Parathyroid adenoma (tissue), 2 donors: ENCODE measurements around the gene ENOPH1.
"Not testable (repeated sequence)": the region's sequence is repeated elsewhere in the genome, so short reads cannot be mapped to it uniquely, and the experiment has no call there.

Experiments
- H2AFZ ChIP-seq: fragments of 300-600 bp; sonication (generic); one replicate; pipeline ENCODE4 v1.7.0; 2017; ENCODE audit warnings: antibody characterized with exemption, mild to moderate bottlenecking
- H3K27ac ChIP-seq: fragments of 300-600 bp; sonication (generic); one replicate; pipeline ENCODE4 v1.7.0; 2017
- H3K27me3 ChIP-seq: fragments of 300-600 bp; sonication (generic); one replicate; pipeline ENCODE4 v1.7.0; 2017; ENCODE audit warnings: low read length; ENCODE audit not compliant: control insufficient read depth, insufficient read depth
- H3K36me3 ChIP-seq: fragments of 300-600 bp; sonication (generic); one replicate; pipeline ENCODE4 v1.7.0; 2017; ENCODE audit warnings: low read length; ENCODE audit not compliant: control insufficient read depth, insufficient read depth
- H3K4me1 ChIP-seq: fragments of 300-600 bp; sonication (generic); one replicate; pipeline ENCODE4 v1.7.0; 2017; ENCODE audit warnings: control low read depth
- H3K4me2 ChIP-seq: fragments of 300-600 bp; sonication (generic); one replicate; pipeline ENCODE4 v1.7.0; 2017; ENCODE audit warnings: low read length
- H3K4me3 ChIP-seq: fragments of 300-600 bp; sonication (generic); one replicate; pipeline ENCODE4 v1.7.0; 2017; ENCODE audit warnings: low read depth, low read length
- H3K79me2 ChIP-seq: fragments of 300-600 bp; sonication (generic); one replicate; pipeline ENCODE4 v1.7.0; 2017; ENCODE audit warnings: control low read depth
- H3K9ac ChIP-seq: fragments of 300-600 bp; sonication (generic); one replicate; pipeline ENCODE4 v1.7.0; 2017; ENCODE audit warnings: mild to moderate bottlenecking
- H3K9me3 ChIP-seq: fragments of 300-600 bp; sonication (generic); one replicate; pipeline ENCODE4 v1.7.0; 2017; ENCODE audit warnings: low read length; ENCODE audit not compliant: control insufficient read depth
- TF ChIP-seq, protein P1 (sequence below): fragments of 300-600 bp; sonication (generic); IDR thresholded peaks from one replicate; pipeline ENCODE4 v1.7.0; 2017; ENCODE audit warnings: antibody characterized with exemption, mild to moderate bottlenecking
- donor health status: primary hyperparathyroidism.

Gene ENOPH1

DNA sequence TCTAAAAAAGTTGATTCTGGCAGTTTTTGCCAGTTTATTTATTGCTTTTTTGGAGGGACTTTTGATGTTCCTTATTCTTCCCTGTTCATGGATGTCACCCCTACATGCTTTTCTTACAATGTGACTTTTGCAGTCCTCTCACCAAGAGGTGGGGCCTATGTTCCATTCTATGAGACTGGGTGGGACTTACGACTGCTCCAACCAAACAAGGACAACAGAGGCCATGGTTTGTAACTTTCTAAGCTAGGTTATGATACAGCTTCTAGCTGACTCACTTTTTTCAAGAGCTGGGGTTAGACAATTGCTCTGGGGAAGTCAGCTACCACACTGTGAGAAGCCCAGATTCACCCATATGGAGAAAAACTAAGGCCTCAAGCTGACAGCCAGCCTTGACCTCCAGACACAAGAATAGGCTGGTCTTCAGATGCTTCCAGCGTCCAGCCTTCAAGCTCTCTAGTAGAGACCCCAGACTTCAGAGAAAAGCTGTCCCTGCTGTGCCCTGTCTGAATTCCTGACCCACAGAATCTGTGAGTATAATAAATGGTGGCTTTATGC lies 39.5 kb downstream of the ENOPH1 start:
- Histone ChIP-seq H3K27ac (no peak overlapping the region), H3K4me2 (no peak overlapping the region), H3K4me3 (no peak overlapping the region), H3K9me3 (no peaks in the 10 kb centered on the region), H3K79me2 (no peaks in the 10 kb centered on the region), H3K4me1 (no peaks in the 10 kb centered on the region), H3K27me3 (no peaks in the 10 kb centered on the region), H2AFZ (no peak overlapping the region), H3K36me3 (no peaks in the 10 kb centered on the region), H3K9ac (no peak overlapping the region)
- TF ChIP-seq, protein P1, sequence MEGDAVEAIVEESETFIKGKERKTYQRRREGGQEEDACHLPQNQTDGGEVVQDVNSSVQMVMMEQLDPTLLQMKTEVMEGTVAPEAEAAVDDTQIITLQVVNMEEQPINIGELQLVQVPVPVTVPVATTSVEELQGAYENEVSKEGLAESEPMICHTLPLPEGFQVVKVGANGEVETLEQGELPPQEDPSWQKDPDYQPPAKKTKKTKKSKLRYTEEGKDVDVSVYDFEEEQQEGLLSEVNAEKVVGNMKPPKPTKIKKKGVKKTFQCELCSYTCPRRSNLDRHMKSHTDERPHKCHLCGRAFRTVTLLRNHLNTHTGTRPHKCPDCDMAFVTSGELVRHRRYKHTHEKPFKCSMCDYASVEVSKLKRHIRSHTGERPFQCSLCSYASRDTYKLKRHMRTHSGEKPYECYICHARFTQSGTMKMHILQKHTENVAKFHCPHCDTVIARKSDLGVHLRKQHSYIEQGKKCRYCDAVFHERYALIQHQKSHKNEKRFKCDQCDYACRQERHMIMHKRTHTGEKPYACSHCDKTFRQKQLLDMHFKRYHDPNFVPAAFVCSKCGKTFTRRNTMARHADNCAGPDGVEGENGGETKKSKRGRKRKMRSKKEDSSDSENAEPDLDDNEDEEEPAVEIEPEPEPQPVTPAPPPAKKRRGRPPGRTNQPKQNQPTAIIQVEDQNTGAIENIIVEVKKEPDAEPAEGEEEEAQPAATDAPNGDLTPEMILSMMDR: no peak

- not testable (repeated sequence) for H2AFZ ChIP-seq, H3K27me3 ChIP-seq, H3K27ac ChIP-seq, H3K79me2 ChIP-seq, H3K9ac ChIP-seq, H3K36me3 ChIP-seq, H3K4me3 ChIP-seq, H3K9me3 ChIP-seq, H3K4me1 ChIP-seq, H3K4me2 ChIP-seq
These were observed 42.7 kb downstream of the ENOPH1 start for GRCh38 chr4:82473080-82473479.

- H3K27me3 ChIP-seq: no peaks in the 10 kb centered on the region
- TF ChIP-seq, protein P1: no peak
- H3K79me2 ChIP-seq: no peaks in the 10 kb centered on the region
- no peaks in the 10 kb centered on the region for H3K4me1 ChIP-seq
- H3K4me2 ChIP-seq: no peak overlapping the region
- H3K9ac ChIP-seq: no peak overlapping the region
- H3K27ac ChIP-seq: no peak overlapping the region
- no peaks in the 10 kb centered on the region for H3K9me3 ChIP-seq
- no peaks in the 10 kb centered on the region for H3K36me3 ChIP-seq
- no peak overlapping the region for H2AFZ ChIP-seq
- no peak overlapping the region for H3K4me3 ChIP-seq
These were observed 43.3 kb downstream of the ENOPH1 start for GRCh38 chr4:82473621-82474164.

GRCh38 chr4:82475931-82476330 lies 45.5 kb downstream of the ENOPH1 start:
- H3K4me3 ChIP-seq, H3K9ac ChIP-seq: not testable (repeated sequence)

DNA sequence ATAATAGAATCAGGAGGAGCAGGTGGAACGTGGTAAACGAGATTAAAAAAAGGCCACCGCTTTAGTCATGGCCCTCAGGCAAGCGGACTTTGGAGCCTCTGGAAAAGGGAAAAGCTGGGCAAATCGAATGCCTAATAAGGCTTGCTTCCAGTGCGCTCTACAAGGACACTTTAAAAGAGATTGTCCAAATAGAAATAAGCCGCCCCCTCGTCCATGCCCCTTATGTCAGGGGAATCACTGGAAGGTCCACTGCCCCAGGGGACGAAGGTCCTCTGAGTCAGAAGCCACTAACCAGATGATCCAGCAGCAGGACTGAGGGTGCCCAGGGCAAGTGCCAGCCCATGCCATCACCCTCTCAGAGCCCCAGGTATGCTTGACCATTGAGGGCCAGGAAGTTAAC lies 47.1 kb downstream of the ENOPH1 start:
- H2AFZ ChIP-seq, H3K79me2 ChIP-seq, H3K9me3 ChIP-seq, H3K4me1 ChIP-seq, H3K27me3 ChIP-seq, H3K36me3 ChIP-seq, H3K4me2 ChIP-seq, H3K9ac ChIP-seq, H3K4me3 ChIP-seq, H3K27ac ChIP-seq: not testable (repeated sequence)

More at GRCh38 chr4:82475931-82476330, 45.5 kb downstream of the ENOPH1 start:
- not testable (repeated sequence) for H3K36me3 ChIP-seq, H3K27ac ChIP-seq, H3K27me3 ChIP-seq, H2AFZ ChIP-seq, H3K79me2 ChIP-seq, H3K4me2 ChIP-seq, H3K9me3 ChIP-seq, H3K4me1 ChIP-seq

GRCh38 chr4:82479562-82479961 lies 49.2 kb downstream of the ENOPH1 start:
- Histone ChIP-seq H3K36me3 (no peaks in the 10 kb centered on the region), H3K4me2 (no peak overlapping the region), H3K79me2 (no peaks in the 10 kb centered on the region), H3K4me1 (no peaks in the 10 kb centered on the region), H3K9ac (no peak overlapping the region), H3K27ac (no peak overlapping the region), H2AFZ (no peak overlapping the region), H3K4me3 (no peak overlapping the region), H3K27me3 (no peaks in the 10 kb centered on the region), H3K9me3 (no peaks in the 10 kb centered on the region)
- TF ChIP-seq, protein P1: no peak
